Right lobe of liver (tissue), 6 donors: ENCODE results near the gene PTPRK. TPM values are rescaled to one million over a fixed set of nuclear protein-coding genes. Genes with fewer than 3 reads are reported as not detected.

Experiments
- ATAC-seq, 4 donors: fragments of 200-7000 bp; cut with Tn5 transposase; one replicate each; pipeline ENCODE4 v1.9.1; 2020; ENCODE audit warnings: mild to moderate bottlenecking in 4 of 4, moderate library complexity in 4 of 4
- DNase-seq, 3 donors: peaks; one replicate each; pipeline ENCODE4 v3.0.0-alpha.2; 2020
- H3K27ac ChIP-seq, 3 donors: fragments of 200-600 bp; one replicate each; pipeline ENCODE4 v1.8.0; 2022
- H3K27me3 ChIP-seq, 2 donors: fragments of 200-600 bp; one replicate each; pipeline ENCODE4 v1.8.0; 2022
- H3K36me3 ChIP-seq, 4 donors: fragments of 200-600 bp; sonication (generic) in 1 of 4; one replicate each; pipeline versions ENCODE4 v1.5.1 to v1.8.0; 2017 to 2022; ENCODE audit warnings: control low read depth in 1 of 4
- H3K4me1 ChIP-seq, 4 donors: fragments of 200-600 bp; sonication (generic) in 1 of 4; one replicate each; pipeline versions ENCODE4 v1.5.1 to v1.8.0; 2017 to 2022; ENCODE audit warnings: control low read depth in 1 of 4
- H3K4me3 ChIP-seq, 3 donors: fragments of 200-600 bp; one replicate each; pipeline ENCODE4 v1.8.0; 2022
- H3K9me3 ChIP-seq, 4 donors: fragments of 200-600 bp; sonication (generic) in 1 of 4; one replicate each; pipeline versions ENCODE4 v1.5.1 to v1.8.0; 2017 to 2022; ENCODE audit warnings: control low read depth in 1 of 4
- CTCF ChIP-seq, 4 donors: fragments of 200-600 bp in 3 of 4; fragments of 450-650 bp in 1 of 4; IDR thresholded peaks; one replicate each; pipeline versions ENCODE4 v1.5.1 to v1.8.0; 2016 to 2022; ENCODE audit warnings: antibody characterized with exemption in 4 of 4, mild to moderate bottlenecking in 2 of 4
- POLR2A ChIP-seq: fragments of 450-650 bp; IDR thresholded peaks from one replicate; pipeline ENCODE4 v1.6.1; 2017; ENCODE audit warnings: antibody characterized with exemption, mild to moderate bottlenecking
- WGBS: methylation state at CpG from one replicate; pipeline ENCODE4 v1.1.6; 2018; ENCODE audit warnings: low coverage, low lambda C conversion rate; ENCODE audit not compliant: insufficient coverage; ENCODE audit errors: missing lambda C conversion rate; 5-methylcytosine and 5-hydroxymethylcytosine counted together
- intact Hi-C, 2 donors: fragments of 100-400 bp; cut with DNase I; formaldehyde crosslinking; loops; one replicate each; pipeline versions ENCODE4 v1.11.2 to v1.14.1; 2022
- total RNA-seq, 6 experiments: library from RNA; depleted of rRNA in 2 of 6; stranded (reverse); fragments of >200 nt in 2 of 6; fragmentation: NEBNext Ultra II Directional in 3 of 6; extraction: Animal tissue kit (Norgen Biotek cat#: 25700) in 3 of 6; gene quantifications; one replicate each; pipeline versions ENCODE4 v1.1.0 to v1.2.4, GENCODE V29; 2016 to 2023
- donor health status: DM: no; HTN: yes; CAD: no.
- donor health status: DM: no; HTN: no; CAD: no.
- donor health status: DM: no; HTN: no; CAD: no.
- donor health status: DM: no; HTN: yes; CAD: no.
- donor health status: DM: no; HTN: yes; CAD: no.

The PTPRK gene
- total RNA-seq, 6 experiments from 2014 or later, result 27.7 to 54.5 (median 35.7) TPM

- no peak for ATAC-seq
- H3K4me3 ChIP-seq, result no peak overlapping the region
- no peak for DNase-seq
- H3K27me3 ChIP-seq, result no peaks in the 10 kb centered on the region
- H3K36me3 ChIP-seq, result no peaks in the 10 kb centered on the region
- no peak overlapping the region for H3K27ac ChIP-seq
- H3K4me1 ChIP-seq, result no peaks in the 10 kb centered on the region
- intact Hi-C loops, result no loop called here
- no peak for TF ChIP-seq POLR2A
- TF ChIP-seq CTCF (IDR thresholded peaks at IDR 0.05), result no peak
- H3K9me3 ChIP-seq, result no peaks in the 10 kb centered on the region
- WGBS, result 79% methylated on average over 5 of the region's 5 CpGs
These were observed 568.2 kb downstream of the PTPRK start for GRCh38 chr6:127952176-127952575.

GRCh38 chr6:127951172-127951917 lies 569.1 kb downstream of the PTPRK start:
- Histone ChIP-seq H3K27ac (no peak overlapping the region), H3K27me3 (no peaks in the 10 kb centered on the region), H3K36me3 (no peaks in the 10 kb centered on the region), H3K9me3 (no peaks in the 10 kb centered on the region), H3K4me3 (no peak overlapping the region), H3K4me1 (no peaks in the 10 kb centered on the region)
- 50% methylated on average over 2 of the region's 2 CpGs for WGBS
- DNase-seq, result no peak
- ATAC-seq, result no peak
- TF ChIP-seq POLR2A (no peak), CTCF (IDR thresholded peaks at IDR 0.05) (no peak)
- intact Hi-C loops, result no loop called here

GRCh38 chr6:127950566-127951145 lies 569.7 kb downstream of the PTPRK start:
- ATAC-seq (no peak), DNase-seq (no peak)
- Histone ChIP-seq H3K27ac (no peak overlapping the region), H3K4me1 (no peaks in the 10 kb centered on the region), H3K4me3 (no peak overlapping the region), H3K36me3 (no peaks in the 10 kb centered on the region), H3K9me3 (no peaks in the 10 kb centered on the region), H3K27me3 (no peaks in the 10 kb centered on the region)
- WGBS, result 74% methylated on average over 7 of the region's 8 CpGs
- TF ChIP-seq CTCF (IDR thresholded peaks at IDR 0.05), result no peak
- TF ChIP-seq POLR2A, result no peak
- intact Hi-C loops, result no loop called here

GRCh38 chr6:127949251-127949650 lies 571.1 kb downstream of the PTPRK start:
- no peaks in the 10 kb centered on the region for H3K4me1 ChIP-seq
- no peak overlapping the region for H3K4me3 ChIP-seq
- WGBS, result 87% methylated on average over 3 of the region's 3 CpGs
- no peaks in the 10 kb centered on the region for H3K27me3 ChIP-seq
- DNase-seq (no peak), ATAC-seq (no peak)
- H3K9me3 ChIP-seq, result no peaks in the 10 kb centered on the region
- TF ChIP-seq CTCF (IDR thresholded peaks at IDR 0.05), result no peak
- TF ChIP-seq POLR2A, result no peak
- H3K27ac ChIP-seq, result no peak overlapping the region
- intact Hi-C loops, result no loop called here
- no peaks in the 10 kb centered on the region for H3K36me3 ChIP-seq
